GM23338 (cell line): ENCODE measurements around the gene KLK5. TPM values are rescaled to one million over a fixed set of nuclear protein-coding genes. Genes with fewer than 3 reads are reported as not detected.

Experiments used
- ATAC-seq: fragments of 200-7000 bp; cut with Tn5 transposase; 3 replicates; pipeline ENCODE4 v1.9.1; 2020
- DNase-seq: peaks from one replicate; pipeline ENCODE4 v3.0.0-alpha.2; 2015; ENCODE audit warnings: low spot score
- H2AFZ ChIP-seq: fragments of 200-600 bp; sonication (generic); 2 replicates; pipeline ENCODE4 v1.8.0; 2016; ENCODE audit warnings: antibody characterized with exemption, mild to moderate bottlenecking, moderate library complexity
- H3F3A ChIP-seq: fragments of 200-600 bp; sonication (generic); replicated peaks from 2 replicates; pipeline ENCODE4 v1.8.0; 2017; ENCODE audit warnings: antibody characterized with exemption, mixed run types, low read depth
- H3K27ac ChIP-seq: fragments of 200-600 bp; sonication (generic); 2 replicates; pipeline ENCODE4 v1.6.1; 2016; ENCODE audit warnings: low read depth
- H3K27me3 ChIP-seq: fragments of 200-600 bp; sonication (generic); 2 replicates; pipeline ENCODE4 v1.8.0; 2016; ENCODE audit warnings: mild to moderate bottlenecking, mixed run types, moderate library complexity; ENCODE audit not compliant: insufficient read depth
- H3K36me3 ChIP-seq: fragments of 200-600 bp; sonication (generic); 2 replicates; pipeline ENCODE4 v1.8.0; 2016; ENCODE audit warnings: mild to moderate bottlenecking; ENCODE audit not compliant: insufficient read depth
- H3K4me1 ChIP-seq: fragments of 200-600 bp; sonication (generic); 2 replicates; pipeline ENCODE4 v1.8.0; 2016; ENCODE audit warnings: mild to moderate bottlenecking, moderate library complexity; ENCODE audit not compliant: insufficient read depth
- H3K4me2 ChIP-seq: fragments of 200-600 bp; sonication (generic); 2 replicates; pipeline ENCODE4 v1.7.1; 2017; ENCODE audit warnings: mixed run types
- H3K4me3 ChIP-seq: fragments of 200-600 bp; sonication (generic); 2 replicates; pipeline ENCODE4 v1.6.1; 2016; ENCODE audit warnings: mixed run types
- H3K79me2 ChIP-seq: fragments of 200-600 bp; sonication (generic); replicated peaks from 2 replicates; pipeline ENCODE4 v1.8.0; 2017; ENCODE audit warnings: mild to moderate bottlenecking; ENCODE audit not compliant: insufficient read depth
- H3K9me2 ChIP-seq: fragments of 200-600 bp; sonication (generic); 2 replicates; pipeline ENCODE4 v1.8.0; 2017; ENCODE audit not compliant: insufficient read depth
- H4K20me1 ChIP-seq: fragments of 200-600 bp; sonication (generic); replicated peaks from 2 replicates; pipeline ENCODE4 v1.8.0; 2017; ENCODE audit warnings: mild to moderate bottlenecking; ENCODE audit not compliant: insufficient read depth
- H3K27ac Mint-ChIP-seq: 2 replicates; pipeline ENCODE4 v1.8.0; 2020; ENCODE audit warnings: inconsistent platforms, mild to moderate bottlenecking, moderate library complexity, mixed read lengths
- H3K27me3 Mint-ChIP-seq: 3 replicates; pipeline ENCODE4 v1.8.0; 2022; ENCODE audit warnings: low read depth, mild to moderate bottlenecking, moderate library complexity, mixed read lengths, inconsistent platforms; ENCODE audit not compliant: insufficient read depth, poor library complexity
- H3K36me3 Mint-ChIP-seq: 3 replicates; pipeline ENCODE4 v1.8.0; 2021; ENCODE audit warnings: low read depth, mild to moderate bottlenecking, inconsistent platforms, moderate library complexity, mixed read lengths
- H3K4me1 Mint-ChIP-seq: 3 replicates; pipeline ENCODE4 v1.8.0; 2020; ENCODE audit warnings: mild to moderate bottlenecking, inconsistent platforms, mixed read lengths
- H3K4me3 Mint-ChIP-seq: 3 replicates; pipeline ENCODE4 v1.8.0; 2021; ENCODE audit warnings: moderate library complexity, mild to moderate bottlenecking, inconsistent platforms, mixed read lengths
- H3K9me3 Mint-ChIP-seq: 3 replicates; pipeline ENCODE4 v1.8.0; 2020; ENCODE audit warnings: moderate library complexity, mild to moderate bottlenecking, inconsistent platforms, mixed read lengths
- ZNF114 ChIP-seq: fragments of 250-450 bp; sonication (Bioruptor Pico); IDR thresholded peaks from 2 replicates; pipeline ENCODE4 v1.5.0; 2020; ENCODE audit warnings: mild to moderate bottlenecking, moderate library complexity
- ZNF331 ChIP-seq: fragments of 250-450 bp; sonication (Bioruptor Pico); IDR thresholded peaks from 2 replicates; pipeline ENCODE4 v1.5.0; 2020; ENCODE audit warnings: low read depth, mild to moderate bottlenecking, moderate library complexity
- polyA plus RNA-seq: library from polyadenylated mRNA; unstranded; fragments of >200 nt; fragmentation: Nextera tagmentation; extraction: Ambion mirVana; gene quantifications from 2 replicates; pipeline ENCODE4 v1.2.1, GENCODE V29; 2016
- total RNA-seq: library from RNA; depleted of rRNA; stranded (reverse); fragments of >200 nt; shearing (Covaris generic); gene quantifications from 2 replicates; pipeline ENCODE4 v1.2.3, GENCODE V29; 2014
- TF ChIP-seq, protein P1 (sequence below): IDR thresholded peaks from 2 replicates; pipeline ENCODE4 v1.6.1; 2016; ENCODE audit warnings: antibody characterized with exemption
- TF ChIP-seq, protein P2 (sequence below), 2 experiments: fragments of 200-600 bp in 1 of 2; sonication (generic) in 1 of 2; conservative IDR thresholded peaks; 2 replicates each; pipeline versions ENCODE4 v1.5.1 to v1.6.1; 2016 to 2017; ENCODE audit warnings: antibody characterized with exemption in 2 of 2, low read depth in 2 of 2, mild to moderate bottlenecking in 2 of 2, moderate library complexity in 1 of 2
- TF ChIP-seq, protein P3 (sequence below): IDR thresholded peaks from one replicate; pipeline ENCODE4 v1.6.1; 2018; ENCODE audit warnings: antibody characterized with exemption; ENCODE audit not compliant: unreplicated experiment

Gene KLK5
- total and polyA plus RNA-seq, 2 experiments from 2014 or later = 0.66 TPM; not detected in 1

DNA sequence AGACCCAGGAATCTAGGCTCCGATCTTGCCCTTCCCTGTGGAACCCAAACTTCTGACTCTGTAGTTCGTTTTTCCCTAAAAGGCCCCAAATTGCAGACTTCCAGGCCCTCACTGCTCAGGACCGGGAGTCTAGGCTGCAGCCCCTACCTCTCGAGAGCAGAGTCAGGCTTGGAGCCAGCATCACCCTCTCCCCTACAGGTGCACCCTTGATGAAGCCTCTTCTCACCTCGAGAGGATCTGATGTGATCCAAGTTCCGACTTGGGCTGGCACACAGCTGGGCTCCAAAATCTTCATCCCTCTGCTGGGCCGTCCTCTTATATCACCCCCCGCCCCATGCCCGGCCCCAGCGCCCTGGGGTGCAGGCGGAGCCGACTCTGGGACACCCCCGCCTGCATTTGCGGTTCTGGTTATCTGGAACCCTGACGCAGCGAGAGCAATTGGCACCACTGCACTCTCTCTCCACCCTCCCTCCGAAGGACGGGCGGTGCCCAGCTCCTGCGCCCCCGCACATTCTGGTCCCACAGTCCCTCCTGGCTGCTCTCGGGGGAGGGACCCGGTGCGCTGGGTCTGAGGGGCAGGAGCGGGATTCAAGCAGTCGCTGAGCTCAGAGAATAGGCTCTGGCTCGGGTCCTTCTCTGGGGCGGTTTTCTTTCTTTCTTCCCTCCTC is 30.9 kb upstream of the KLK5 start, which contains the start of gene KLK7:
Gene KLK7 (minus strand): TSS at position 293 of the 668 bp plus-strand sequence. CDS start 1,518 bp downstream, outside the sequence.
- no peak within 1 kb of the TSS for H3K27ac Mint-ChIP-seq
- DNase-seq (peak; percentile 54), ATAC-seq (peak; percentile 77)
- peaks cover 22% of the 10 kb centered on the region for H3K27me3 ChIP-seq
- H2AFZ ChIP-seq = peak within 1 kb of the TSS; percentile 93
- H3K27me3 Mint-ChIP-seq = no peaks in the 10 kb centered on the region
- TF ChIP-seq, protein P1, sequence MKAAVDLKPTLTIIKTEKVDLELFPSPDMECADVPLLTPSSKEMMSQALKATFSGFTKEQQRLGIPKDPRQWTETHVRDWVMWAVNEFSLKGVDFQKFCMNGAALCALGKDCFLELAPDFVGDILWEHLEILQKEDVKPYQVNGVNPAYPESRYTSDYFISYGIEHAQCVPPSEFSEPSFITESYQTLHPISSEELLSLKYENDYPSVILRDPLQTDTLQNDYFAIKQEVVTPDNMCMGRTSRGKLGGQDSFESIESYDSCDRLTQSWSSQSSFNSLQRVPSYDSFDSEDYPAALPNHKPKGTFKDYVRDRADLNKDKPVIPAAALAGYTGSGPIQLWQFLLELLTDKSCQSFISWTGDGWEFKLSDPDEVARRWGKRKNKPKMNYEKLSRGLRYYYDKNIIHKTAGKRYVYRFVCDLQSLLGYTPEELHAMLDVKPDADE = no peak
- TF ChIP-seq, protein P2, sequence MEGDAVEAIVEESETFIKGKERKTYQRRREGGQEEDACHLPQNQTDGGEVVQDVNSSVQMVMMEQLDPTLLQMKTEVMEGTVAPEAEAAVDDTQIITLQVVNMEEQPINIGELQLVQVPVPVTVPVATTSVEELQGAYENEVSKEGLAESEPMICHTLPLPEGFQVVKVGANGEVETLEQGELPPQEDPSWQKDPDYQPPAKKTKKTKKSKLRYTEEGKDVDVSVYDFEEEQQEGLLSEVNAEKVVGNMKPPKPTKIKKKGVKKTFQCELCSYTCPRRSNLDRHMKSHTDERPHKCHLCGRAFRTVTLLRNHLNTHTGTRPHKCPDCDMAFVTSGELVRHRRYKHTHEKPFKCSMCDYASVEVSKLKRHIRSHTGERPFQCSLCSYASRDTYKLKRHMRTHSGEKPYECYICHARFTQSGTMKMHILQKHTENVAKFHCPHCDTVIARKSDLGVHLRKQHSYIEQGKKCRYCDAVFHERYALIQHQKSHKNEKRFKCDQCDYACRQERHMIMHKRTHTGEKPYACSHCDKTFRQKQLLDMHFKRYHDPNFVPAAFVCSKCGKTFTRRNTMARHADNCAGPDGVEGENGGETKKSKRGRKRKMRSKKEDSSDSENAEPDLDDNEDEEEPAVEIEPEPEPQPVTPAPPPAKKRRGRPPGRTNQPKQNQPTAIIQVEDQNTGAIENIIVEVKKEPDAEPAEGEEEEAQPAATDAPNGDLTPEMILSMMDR (conservative IDR thresholded peaks at IDR 0.05; ENCODE audit: low read depth in 2 of 2) = no peak
- TF ChIP-seq, protein P3, sequence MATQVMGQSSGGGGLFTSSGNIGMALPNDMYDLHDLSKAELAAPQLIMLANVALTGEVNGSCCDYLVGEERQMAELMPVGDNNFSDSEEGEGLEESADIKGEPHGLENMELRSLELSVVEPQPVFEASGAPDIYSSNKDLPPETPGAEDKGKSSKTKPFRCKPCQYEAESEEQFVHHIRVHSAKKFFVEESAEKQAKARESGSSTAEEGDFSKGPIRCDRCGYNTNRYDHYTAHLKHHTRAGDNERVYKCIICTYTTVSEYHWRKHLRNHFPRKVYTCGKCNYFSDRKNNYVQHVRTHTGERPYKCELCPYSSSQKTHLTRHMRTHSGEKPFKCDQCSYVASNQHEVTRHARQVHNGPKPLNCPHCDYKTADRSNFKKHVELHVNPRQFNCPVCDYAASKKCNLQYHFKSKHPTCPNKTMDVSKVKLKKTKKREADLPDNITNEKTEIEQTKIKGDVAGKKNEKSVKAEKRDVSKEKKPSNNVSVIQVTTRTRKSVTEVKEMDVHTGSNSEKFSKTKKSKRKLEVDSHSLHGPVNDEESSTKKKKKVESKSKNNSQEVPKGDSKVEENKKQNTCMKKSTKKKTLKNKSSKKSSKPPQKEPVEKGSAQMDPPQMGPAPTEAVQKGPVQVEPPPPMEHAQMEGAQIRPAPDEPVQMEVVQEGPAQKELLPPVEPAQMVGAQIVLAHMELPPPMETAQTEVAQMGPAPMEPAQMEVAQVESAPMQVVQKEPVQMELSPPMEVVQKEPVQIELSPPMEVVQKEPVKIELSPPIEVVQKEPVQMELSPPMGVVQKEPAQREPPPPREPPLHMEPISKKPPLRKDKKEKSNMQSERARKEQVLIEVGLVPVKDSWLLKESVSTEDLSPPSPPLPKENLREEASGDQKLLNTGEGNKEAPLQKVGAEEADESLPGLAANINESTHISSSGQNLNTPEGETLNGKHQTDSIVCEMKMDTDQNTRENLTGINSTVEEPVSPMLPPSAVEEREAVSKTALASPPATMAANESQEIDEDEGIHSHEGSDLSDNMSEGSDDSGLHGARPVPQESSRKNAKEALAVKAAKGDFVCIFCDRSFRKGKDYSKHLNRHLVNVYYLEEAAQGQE = no peak
- TF ChIP-seq ZNF331 (CRISPR knock-in tag) = no peak
- no peak for TF ChIP-seq ZNF114 (CRISPR knock-in tag)
- H3K36me3 ChIP-seq = no peaks in the 10 kb centered on the region
- H3K36me3 Mint-ChIP-seq = no peaks in the 10 kb centered on the region; the same call in 2 of the 3 replicates
- H3K4me1 Mint-ChIP-seq = peaks cover 13% of the 10 kb centered on the region
- H3K4me3 ChIP-seq = peak within 1 kb of the TSS; percentile 64
- H3K4me1 ChIP-seq = peaks cover 9% of the 10 kb centered on the region
- H3K27ac ChIP-seq = no peak within 1 kb of the TSS
- peak within 1 kb of the TSS; percentile 84 for H3K4me2 ChIP-seq
- peak within 1 kb of the TSS; percentile 50; the same call in 2 of the 3 replicates for H3K4me3 Mint-ChIP-seq
- no peaks in the 10 kb centered on the region for H3F3A ChIP-seq
- no peaks in the 10 kb centered on the region for H3K9me2 ChIP-seq
- no peaks in the 10 kb centered on the region for H4K20me1 ChIP-seq
- no peaks in the 10 kb centered on the region for H3K79me2 ChIP-seq
- peaks cover 2% of the 10 kb centered on the region; the same call in 1 of the 3 replicates for H3K9me3 Mint-ChIP-seq

DNA sequence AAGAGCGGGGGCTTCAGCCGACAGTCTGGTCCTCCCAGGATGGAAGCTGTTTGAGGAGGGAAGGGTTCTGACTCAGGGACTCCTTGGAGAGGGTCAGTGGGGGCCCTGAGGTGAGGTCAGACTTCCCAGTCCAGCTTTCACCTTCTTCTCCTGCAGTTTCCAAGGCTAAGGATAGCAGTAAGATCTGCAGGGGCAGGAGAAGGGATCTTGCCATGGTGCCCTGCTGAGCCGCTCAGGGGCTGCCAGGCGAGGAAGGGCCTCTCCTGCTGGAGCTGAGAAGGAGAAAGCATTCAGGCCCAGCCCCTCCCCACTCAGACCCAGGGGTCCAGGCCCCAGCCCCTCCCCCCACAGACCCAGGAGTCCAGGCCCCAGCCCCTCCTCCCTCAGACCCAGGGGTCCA is 29.3 kb upstream of the KLK5 start:
- no peak overlapping the region for H3K27ac Mint-ChIP-seq
- H3K4me1 Mint-ChIP-seq = peaks cover 21% of the 10 kb centered on the region
- peaks cover 2% of the 10 kb centered on the region; the same call in 2 of the 3 replicates for H3K9me3 Mint-ChIP-seq
- H3K4me3 Mint-ChIP-seq = no peak overlapping the region
- Histone ChIP-seq H3F3A (no peaks in the 10 kb centered on the region), H3K9me2 (no peaks in the 10 kb centered on the region), H3K27ac (no peak overlapping the region), H3K4me1 (peaks cover 16% of the 10 kb centered on the region), H2AFZ (no peak overlapping the region), H4K20me1 (no peaks in the 10 kb centered on the region), H3K27me3 (peaks cover 22% of the 10 kb centered on the region), H3K4me3 (no peak overlapping the region), H3K79me2 (no peaks in the 10 kb centered on the region), H3K4me2 (no peak overlapping the region), H3K36me3 (no peaks in the 10 kb centered on the region)
- H3K27me3 Mint-ChIP-seq = no peaks in the 10 kb centered on the region
- ATAC-seq (no peak), DNase-seq (no peak)
- H3K36me3 Mint-ChIP-seq = no peaks in the 10 kb centered on the region; the same call in 2 of the 3 replicates
- TF ChIP-seq, protein P1 = no peak
- TF ChIP-seq, protein P2 (conservative IDR thresholded peaks at IDR 0.05; ENCODE audit: low read depth in 2 of 2) = no peak
- TF ChIP-seq, protein P3 = no peak
